NCI-H345 (cell line): Measurements from ENCODE around the gene LLPH.
A peak's percentile ranks its signal among the peaks of the same experiment; 100 is the strongest.
"Not testable (repeated sequence)": the region's sequence is repeated elsewhere in the genome, so short reads cannot be mapped to it uniquely, and the experiment has no call there.

Experiments used
- DNase-seq: peaks from one replicate; lab custom pipeline; 2025; lab: John Stamatoyannopoulos, UW

Gene LLPH

DNA sequence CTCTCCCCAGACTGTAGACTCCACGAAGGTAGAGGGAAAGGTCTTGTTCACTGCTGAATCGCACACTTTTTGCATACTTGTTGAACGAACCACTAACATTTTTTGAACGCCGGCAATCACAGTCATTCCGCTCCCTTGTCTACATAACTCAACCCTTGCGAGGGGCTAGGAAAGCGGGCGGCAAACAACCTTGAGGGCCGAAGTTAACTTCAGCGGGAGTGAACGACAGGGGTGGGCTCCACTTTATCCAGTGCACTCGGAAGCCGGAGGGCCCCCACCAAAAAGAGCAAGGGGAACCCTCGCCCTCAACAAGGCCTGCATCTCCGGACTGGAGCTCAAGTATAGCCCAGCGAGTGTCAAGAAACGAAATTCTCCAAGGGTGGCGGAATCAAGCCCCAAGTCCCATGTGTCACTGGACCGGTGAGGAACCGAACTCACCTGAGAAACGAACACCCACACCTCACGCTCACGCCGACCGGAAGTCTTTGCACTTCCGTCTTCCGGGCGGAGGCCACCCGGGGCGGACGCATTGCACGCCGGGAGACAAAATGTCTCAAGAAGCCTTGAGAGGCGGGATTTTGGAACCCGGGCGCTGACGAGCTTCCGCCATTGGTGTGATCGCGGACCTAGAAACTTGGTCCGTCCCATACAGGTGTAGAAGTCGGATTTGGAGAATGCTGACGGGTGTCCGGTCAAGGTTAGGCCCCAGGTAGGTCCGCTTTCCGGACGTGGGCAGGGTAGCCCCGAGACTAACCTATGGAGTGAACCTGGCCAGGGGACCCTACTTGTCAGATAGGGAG is at the start of gene LLPH:
TSS of gene LLPH (minus strand) at position 484 of the 800 bp plus-strand sequence. CDS start 1,644 bp downstream, outside the sequence.
- peak; percentile 94 for DNase-seq

- no peak for DNase-seq
Observed at GRCh38 chr12:66176105-66176900, 45.8 kb upstream of the LLPH start.

DNA sequence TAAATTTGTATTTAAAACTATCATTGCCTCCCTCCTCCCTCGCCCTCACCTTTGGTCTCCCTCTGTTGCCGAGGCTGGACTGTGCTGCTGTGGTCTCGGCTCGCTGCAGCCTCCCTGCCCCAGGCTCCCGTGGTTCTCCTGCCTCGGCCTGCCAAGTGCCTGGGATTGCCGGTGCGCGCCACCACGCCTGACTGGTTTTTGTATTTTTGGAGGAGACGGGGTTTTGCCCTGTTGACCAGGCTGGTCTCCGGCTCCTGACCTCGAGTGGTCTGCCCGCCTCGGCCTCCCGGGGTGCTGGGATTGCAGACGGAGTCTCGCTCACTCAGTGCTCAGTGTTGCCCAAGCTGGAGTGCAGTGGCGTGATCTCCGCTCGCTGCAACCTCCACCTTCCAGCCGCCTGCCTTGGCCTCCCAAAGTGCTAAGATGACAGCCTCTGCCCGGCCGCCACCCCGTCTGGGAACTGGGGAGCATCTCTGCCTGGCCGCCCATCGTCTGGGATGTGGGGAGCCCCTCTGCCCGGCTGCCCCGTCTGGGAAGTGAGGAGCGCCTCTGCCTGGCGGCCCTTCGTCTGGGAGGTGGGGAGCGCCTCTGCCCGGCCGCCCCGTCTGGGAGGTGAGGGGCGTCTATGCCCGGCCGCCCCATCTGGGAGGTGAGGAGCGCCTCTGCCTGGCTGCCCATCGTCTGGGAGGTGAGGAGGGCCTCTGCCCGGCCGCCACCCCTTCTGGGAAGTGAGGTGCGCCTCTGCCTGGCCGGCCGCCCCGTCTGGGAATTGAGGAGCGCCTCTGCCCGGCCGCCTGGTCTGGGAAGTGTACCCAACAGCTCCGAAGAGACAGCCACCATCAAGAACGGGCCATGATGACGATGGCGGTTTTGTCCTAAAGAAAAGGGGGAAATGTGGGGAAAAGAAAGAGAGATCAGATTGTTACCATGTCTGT is 44.1 kb upstream of the LLPH start:
- not testable (repeated sequence) for DNase-seq

DNA sequence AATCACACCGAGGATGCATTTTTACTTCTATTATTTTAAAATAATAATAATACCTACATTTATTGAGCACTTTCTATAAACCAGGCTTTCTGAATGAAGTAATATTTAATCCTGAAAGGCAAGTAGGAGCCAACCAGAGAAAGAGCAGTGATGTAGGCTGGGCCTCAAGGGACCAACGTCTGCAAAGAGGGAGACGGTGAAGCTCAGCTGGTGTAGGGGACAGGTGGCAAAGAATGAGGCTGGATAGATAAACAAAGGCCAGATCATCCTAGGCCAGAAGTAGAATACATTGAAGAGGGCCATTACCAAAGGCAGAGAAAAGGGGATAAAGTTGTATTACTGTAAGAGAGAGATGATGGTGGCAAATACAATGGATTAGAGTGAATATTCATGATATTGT is 40.1 kb upstream of the LLPH start:
- DNase-seq, result no peak

DNA sequence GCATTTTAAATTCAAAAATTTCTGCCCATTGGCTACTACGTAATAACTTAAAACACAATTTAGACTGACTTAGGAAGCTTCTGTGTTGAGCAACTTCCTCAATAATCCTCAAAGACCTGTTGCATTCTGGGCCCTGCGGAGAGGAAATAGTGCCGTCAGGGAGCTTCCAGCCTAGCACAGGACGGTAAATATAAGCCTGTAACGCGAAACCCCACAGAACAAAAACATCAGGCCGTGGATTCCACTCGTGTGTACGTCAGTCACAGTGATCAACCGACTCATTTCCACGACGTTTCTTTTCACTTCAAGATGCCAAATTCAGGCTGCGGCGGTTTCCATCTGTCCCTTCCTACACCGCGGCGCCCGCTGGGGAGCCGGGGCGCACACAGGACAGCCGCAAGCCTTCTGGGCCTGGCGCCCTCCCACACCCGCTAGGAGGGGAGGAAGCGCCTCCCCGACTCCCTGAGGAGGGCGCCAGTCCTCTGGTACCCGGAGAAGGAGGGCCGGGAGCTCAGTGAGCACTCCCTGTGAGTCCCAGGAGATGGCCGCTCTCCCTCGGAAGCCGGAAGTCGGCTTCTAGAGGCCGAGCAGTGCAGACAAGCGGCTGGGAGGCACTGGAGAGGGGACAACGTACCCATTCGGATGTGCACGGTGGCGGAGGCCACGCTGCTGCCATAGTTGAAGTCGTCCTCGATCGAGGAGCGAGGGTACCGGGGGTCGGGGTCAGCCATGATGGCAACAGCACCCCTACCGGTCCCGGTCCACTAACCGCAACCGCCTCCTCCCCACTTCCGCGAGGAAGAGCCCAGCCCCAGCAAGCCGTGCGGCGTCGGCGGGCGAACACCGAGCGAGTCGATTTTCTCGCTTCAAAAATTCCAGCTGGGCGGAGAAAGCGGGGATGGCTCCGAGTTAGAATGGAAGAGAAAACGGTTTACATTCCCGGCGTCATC is 38.9 kb upstream of the LLPH start, which contains the start of gene TMBIM4:
TSS of gene TMBIM4 (minus strand) at position 776 of the 950 bp plus-strand sequence. CDS start at position 731, 45 bp downstream.
- peak; percentile 91 for DNase-seq

DNA sequence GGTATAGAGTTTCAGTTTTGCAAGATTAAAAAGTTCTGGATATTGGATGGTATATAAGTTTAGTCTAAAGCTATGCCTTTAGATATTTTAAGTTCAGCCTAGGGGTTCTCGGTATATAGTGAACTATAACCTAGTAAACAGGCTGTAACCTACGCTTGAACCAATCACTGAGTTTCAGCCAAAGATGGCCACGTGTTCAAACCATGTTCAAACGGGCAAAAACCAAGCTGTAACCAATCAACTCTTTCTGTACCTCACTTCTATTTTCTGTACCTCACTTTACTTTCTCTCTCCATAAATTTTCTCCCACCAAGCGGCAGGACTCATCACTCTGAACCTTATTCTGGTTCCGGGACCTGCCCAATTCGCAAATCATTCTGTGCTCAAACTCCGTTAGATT is 37.9 kb upstream of the LLPH start:
- DNase-seq, result no peak

GRCh38 chr12:66166561-66166960 is 36.0 kb upstream of the LLPH start:
- DNase-seq, result no peak

- no peak for DNase-seq
Observed at GRCh38 chr12:66165141-66165540, 34.6 kb upstream of the LLPH start.

GRCh38 chr12:66164349-66164821 is 33.8 kb upstream of the LLPH start:
- DNase-seq, result no peak

- no peak for DNase-seq
Observed at GRCh38 chr12:66163289-66163688, 32.7 kb upstream of the LLPH start.

DNA sequence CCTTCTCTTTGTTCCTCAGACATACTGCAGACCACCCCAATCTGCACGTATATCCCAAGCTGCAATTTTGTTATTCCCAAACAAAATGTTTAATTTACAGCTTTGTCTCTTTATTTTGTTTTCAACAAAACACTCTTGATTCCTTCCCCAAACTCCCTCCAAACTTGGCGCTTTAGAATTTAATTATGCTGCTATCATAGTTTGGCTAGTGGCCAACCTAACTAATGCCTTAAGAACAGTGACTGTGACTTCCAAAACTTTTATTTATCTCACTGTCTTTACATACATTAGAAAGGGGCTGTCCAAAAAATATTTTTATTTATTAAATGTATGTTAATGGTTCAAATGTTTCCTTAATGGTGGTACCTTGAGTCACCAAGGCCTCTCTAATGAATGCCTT is 32.2 kb upstream of the LLPH start:
- no peak for DNase-seq

DNA sequence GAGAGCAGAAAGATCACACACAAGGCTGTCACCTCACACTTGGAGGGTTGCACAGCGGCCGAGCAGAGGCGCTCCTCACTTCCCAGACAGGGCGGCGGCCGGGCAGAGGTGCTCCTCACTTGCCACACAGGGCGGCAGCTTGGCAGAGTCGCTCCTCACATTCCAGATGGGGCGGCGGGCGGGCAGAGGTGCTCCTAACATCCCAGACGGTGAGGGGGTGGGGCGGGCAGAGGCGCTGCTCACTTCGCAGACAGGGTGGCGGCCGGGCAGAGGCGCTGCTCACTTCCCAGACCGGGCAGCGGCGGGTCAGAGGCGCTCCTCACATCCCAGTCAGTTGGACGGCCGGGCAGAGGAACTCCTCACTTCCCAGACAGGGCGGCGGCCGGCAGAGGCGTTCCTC is 30.2 kb upstream of the LLPH start:
- no peak for DNase-seq

DNA sequence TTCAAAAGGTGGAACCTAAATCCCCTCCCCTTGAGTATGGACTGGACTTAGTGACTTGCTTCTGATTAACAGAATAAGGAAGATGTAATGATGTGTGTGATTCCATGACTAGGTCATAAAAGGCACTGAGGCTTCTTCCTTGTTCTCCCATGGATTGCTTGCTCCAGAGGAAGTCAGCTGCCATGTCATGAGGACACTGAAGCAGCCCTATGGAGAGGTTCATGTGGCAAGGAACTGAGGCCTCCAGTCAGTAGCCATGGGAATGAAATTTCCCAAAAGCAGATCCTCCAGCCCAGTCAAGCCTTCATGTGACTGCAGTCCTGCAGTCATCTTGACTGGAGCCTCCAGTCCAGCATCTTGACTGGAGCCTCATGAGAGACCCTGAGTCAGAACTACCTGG is 28.6 kb upstream of the LLPH start:
- no peak for DNase-seq

- no peak for DNase-seq
Observed at GRCh38 chr12:66156654-66157053, 26.1 kb upstream of the LLPH start.

- no peak for DNase-seq
Observed at GRCh38 chr12:66154776-66155175, 24.2 kb upstream of the LLPH start.

DNA sequence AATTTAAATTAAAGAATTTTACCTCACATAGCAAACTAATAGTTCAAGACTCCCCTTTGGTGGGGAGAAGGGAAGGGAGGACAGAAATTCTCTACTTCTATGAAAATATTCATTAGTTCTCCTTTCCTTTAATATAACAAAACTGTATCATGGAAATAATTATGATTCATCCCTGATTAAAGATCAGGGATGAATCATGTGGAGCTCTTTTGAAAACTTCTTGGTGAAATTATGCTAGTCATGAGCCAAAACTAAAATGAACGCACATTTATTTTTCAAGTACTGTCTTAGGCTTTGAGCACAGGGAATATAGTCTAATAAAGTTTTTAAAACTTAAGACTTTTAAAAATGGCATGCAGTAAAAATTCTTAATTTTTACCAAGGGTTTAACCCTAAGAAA is 22.2 kb upstream of the LLPH start:
- DNase-seq, result no peak

- no peak for DNase-seq
Observed at GRCh38 chr12:66149702-66150398, 19.3 kb upstream of the LLPH start.

GRCh38 chr12:66144791-66145754 is 14.5 kb upstream of the LLPH start:
- DNase-seq, result no peak

DNA sequence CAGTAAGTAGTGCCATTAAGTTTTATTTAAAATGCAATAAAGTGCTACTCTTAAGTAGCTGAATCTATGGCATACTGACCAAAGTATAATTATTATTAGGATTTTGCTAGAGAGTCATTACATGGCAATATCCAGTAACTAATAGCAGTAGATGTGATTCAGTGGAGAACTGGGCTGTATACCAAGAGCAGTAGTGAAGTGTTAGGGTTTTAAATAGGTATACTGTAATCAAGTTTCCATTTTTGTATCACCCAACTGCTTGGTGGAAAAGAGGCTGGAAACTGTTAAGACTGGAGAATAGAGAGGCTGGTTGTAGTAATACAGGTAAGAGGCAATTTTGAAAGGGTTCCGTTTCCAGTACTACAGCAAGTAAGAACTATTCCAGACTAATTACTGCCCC is 13.3 kb upstream of the LLPH start:
- no peak for DNase-seq
